ENCODE results near the gene SIRT7.

SIRT7 gene

DNA sequence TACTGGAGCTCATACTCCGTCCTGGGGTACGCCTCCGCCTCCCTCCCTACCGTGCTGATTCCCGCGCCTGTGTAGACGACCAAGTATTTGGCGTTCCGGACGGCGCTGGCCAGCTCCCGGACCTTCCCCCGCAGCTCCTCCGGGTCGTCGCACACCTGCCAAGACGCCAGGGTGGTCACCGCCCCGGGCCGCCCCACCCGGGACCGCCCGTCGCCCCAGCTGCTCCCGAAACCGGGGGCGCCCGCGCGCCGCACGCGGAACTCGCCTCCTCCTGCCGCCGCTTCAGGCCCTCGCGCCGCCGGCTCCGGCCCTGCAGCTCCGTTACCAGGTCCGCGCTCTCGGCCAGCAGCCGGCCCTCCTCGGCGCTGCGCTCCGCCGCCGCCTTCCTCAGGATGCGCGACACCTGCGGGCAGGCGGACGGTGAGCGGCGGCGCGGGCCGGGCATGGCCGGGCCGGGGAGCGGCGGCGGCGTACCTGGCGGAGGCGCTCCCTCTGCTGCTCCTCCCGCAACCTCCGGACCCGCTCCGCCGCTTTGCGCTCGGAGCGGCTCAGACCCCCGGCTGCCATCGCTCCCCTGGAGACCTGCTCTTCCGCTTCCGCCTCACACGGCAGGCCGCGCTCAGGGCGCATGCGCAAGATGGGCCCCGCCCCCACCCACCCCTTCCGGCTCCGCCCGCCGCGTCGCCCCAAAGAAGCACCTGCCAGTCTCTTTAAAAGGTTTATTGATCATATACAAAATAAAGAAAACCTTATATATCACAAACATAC is at the start of gene SIRT7:
SIRT7 (minus strand) TSS at position 612 of the 768 bp plus-strand sequence; CDS start at position 567, 45 bp downstream.
- peak; percentile 76 for DNase-seq (ENCODE audit: low read depth)

DNA sequence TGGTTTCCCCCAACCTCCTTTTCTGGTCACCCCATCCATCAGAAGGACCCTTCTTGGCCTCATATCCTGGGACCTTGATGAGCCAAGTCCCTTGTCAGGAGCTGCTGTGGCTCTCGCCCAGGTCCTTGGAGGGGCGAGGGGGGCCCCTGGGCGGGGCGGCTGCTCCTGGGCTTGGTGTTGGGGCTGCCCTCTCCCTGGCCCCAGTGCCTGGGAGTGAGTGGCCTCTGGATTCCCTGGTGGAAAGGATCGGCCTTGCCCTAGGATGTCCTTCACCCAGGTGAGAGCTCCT is 49.2 kb upstream of the SIRT7 start:
- DNase-seq (ENCODE audit: low read depth) = no peak

- no peak for DNase-seq (ENCODE audit: low read depth)
Measured at GRCh38 chr17:81966343-81967243, 48.6 kb upstream of the SIRT7 start.

- no peak for DNase-seq (ENCODE audit: low read depth)
Measured at GRCh38 chr17:81964081-81964849, 46.3 kb upstream of the SIRT7 start.

GRCh38 chr17:81962499-81963441 is 44.8 kb upstream of the SIRT7 start:
- DNase-seq (ENCODE audit: low read depth) = no peak

GRCh38 chr17:81961521-81962498 is 43.8 kb upstream of the SIRT7 start:
- no peak for DNase-seq (ENCODE audit: low read depth)

GRCh38 chr17:81961087-81961511 is 43.1 kb upstream of the SIRT7 start, which contains the start of gene NOTUM:
TSS of gene NOTUM (minus strand) at chr17:81961187. CDS start at chr17:81960909, 278 bp downstream.
- DNase-seq (ENCODE audit: low read depth) = peak; percentile 43

DNA sequence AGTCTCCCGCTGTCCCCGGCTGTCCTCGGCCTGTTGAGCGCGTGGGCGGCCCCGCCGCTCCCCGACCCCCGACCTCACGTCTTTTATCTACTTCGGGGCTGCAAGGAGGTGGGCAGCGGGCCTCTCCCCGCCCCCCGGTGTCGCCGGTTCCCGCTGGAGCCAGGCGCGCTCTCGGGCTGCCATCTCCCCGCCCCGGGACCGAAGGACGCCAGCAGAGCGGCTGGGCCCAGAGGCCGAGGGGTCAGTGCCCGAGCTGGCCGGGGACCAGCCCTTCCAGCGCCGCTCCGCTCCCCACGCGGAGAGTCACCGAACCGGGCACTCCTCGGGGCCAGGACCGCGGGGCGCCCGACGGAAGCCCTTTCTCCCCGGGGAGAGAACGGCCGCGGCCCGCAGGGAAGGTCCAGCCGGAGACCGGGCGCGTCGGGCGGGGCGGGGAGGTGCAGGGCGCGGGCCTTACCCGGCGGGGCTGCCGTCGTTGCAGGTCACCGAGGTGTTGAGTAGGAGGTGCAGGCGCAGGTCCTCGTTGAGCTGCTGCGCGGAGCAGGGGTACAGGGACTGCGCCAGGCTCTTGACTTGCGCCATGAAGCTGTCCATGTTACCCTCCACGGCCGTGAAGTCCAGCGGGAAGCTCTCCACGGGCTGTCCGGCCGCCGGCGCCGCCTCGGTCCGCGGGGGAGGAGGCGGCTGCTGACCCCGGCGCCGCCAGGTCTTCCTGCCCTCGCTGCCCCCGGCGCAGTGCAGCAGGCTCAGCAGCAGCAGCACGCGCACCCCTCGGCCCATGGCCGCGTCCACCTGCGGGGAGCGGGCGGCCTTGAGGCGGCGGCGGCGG is 42.4 kb upstream of the SIRT7 start:
- DNase-seq (ENCODE audit: low read depth) = no peak

GRCh38 chr17:81959362-81960129 is 41.6 kb upstream of the SIRT7 start:
- DNase-seq (ENCODE audit: low read depth) = peak; percentile 48

- DNase-seq (ENCODE audit: low read depth) = no peak
Measured at GRCh38 chr17:81958633-81959342, 40.8 kb upstream of the SIRT7 start.

DNA sequence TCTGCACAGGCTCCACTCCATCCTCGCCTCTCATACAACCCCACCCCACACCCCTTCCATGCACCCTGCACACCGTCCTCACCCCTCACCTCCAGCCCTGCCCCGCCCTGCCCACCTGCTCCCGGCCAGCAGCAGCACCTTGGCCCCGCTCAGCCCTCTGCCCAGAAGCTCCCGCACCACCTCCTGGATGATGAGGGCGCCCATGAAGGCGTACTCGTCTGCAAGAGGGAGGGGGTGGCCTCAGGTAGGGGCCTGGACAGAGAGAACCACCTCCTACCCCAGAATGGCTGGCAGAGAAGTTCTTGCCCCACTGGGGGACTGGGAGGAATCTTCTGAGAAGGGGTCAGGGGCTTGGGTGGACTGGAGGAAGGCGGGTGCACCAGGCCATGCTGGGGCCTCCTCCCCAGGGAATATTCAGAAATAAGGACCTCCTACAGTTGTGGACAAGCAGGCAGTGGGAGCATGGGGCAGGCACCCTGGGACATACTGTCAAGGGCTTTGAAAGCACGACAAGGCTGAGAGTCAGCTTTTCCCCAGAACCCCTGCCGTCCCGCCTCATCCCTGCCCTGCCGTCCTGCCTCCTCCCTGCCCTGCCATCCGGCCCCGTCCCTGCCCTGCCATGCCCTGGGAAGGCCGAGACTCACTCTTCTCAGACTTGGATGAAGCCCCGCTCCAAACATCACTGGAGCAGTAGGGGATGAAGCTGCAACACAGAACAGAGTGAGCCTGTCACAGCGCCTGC is 39.9 kb upstream of the SIRT7 start:
- no peak for DNase-seq (ENCODE audit: low read depth)

GRCh38 chr17:81956607-81957589 is 38.9 kb upstream of the SIRT7 start:
- no peak for DNase-seq (ENCODE audit: low read depth)

DNA sequence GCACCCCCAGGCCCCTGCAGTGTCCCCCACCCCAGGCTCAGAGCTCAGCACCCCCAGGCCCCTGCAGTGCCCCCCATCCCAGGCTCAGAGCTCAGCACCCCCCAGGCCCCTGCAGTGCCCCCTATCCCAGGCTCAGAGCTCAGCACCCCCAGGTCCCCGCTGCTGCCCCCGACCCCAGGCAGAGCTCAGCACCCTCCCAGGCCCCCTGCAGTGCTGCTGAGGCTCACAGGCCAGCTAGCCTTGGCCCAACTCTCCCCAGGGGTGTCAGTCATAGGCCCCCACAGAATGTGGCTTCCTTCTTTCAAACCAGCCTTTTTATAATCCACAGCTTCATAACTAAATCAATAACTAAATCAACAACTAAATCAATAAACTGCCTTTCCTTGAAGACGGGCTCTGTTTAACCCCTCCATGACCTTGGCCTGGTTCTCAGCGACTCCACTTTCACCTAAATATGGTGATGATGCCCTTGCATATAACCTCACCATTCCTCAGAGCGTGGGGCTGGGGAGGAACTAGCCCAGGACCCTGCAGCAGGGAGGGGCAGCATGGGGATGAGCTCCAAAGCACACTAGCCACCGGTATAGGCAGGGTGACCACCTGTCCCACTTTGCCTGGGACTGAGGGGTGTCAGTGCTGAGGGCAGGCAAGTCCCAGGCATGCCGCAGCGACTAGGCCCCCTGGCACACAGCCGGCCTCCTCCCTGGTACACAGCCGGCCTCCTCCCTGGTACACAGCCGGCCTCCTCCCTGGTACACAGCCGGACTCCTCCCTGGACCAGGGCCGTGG is 38.0 kb upstream of the SIRT7 start:
- no peak for DNase-seq (ENCODE audit: low read depth)

GRCh38 chr17:81955058-81955681 is 37.2 kb upstream of the SIRT7 start:
- no peak for DNase-seq (ENCODE audit: low read depth)

Measured in EH (cell line).